K562 (cell line): ENCODE results near the gene CYLC2. TPM values are rescaled to one million over a fixed set of nuclear protein-coding genes. Genes with fewer than 3 reads are reported as not detected.

Experiments
- ATAC-seq: fragments of 200-7000 bp; cut with Tn5 transposase; 3 replicates; pipeline ENCODE4 v1.9.1; 2020; ENCODE audit warnings: moderate library complexity
- BruUV-seq: library from RNA; stranded (reverse); fragments of 400-500 nt; replicated peaks from 2 replicates; lab custom pipeline; 2021; lab: Mats Ljungman, UMichigan
- CTCF ChIA-PET: fragments of 300-600 bp; formaldehyde crosslinking; extraction: SDS; loops from one replicate; lab custom pipeline; 2021; ENCODE audit warnings: low intra/inter-chr PET ratio; lab: Yijun Ruan, JAX
- POLR2A ChIA-PET: fragments of 300-600, 350-650 bp; sonication (Branson Sonifier 250); formaldehyde crosslinking; extraction: SDS; loops from one replicate; lab custom pipeline; 2021; ENCODE audit warnings: antibody characterized with exemption, inconsistent platforms; lab: Yijun Ruan, JAX
- DNase-seq, 4 experiments: peaks; one replicate each; pipeline versions ENCODE4 v3.0.0 to v3.0.0-alpha.2; 2011 to 2018; ENCODE audit warnings: low spot score in 3 of 4, mixed read lengths in 3 of 4; ENCODE audit errors: extremely low read depth in 1 of 4
- FAIRE-seq: peaks from 2 replicates; lab custom pipeline; 2011; peaks lifted over from hg19 to GRCh38; lab: Jason Lieb, UNC
- H2AFZ ChIP-seq: 2 replicates; pipeline ENCODE4 v1.6.0; 2011; ENCODE audit warnings: low read depth, low read length, control low read depth, inconsistent platforms
- H3K27ac ChIP-seq: fragments of 200-600 bp; 3 replicates; pipeline ENCODE4 v1.8.0; 2011; ENCODE audit warnings: low read depth, mild to moderate bottlenecking, control low read depth, inconsistent platforms, low read length, moderate library complexity, mixed read lengths; ENCODE audit errors: extremely low read depth
- H3K27me3 ChIP-seq, 2 experiments: fragments of 300-600 bp in 1 of 2; 2 replicates in 1 of 2; 3 replicates in 1 of 2; pipeline versions ENCODE4 v1.6.0 to v1.8.0; 2011; ENCODE audit warnings: inconsistent platforms in 2 of 2, low read length in 2 of 2, mild to moderate bottlenecking in 1 of 2, mixed read lengths in 1 of 2, moderate library complexity in 1 of 2; ENCODE audit not compliant: control insufficient read depth in 2 of 2, insufficient read depth in 2 of 2
- H3K36me3 ChIP-seq: fragments of 300-600 bp; 3 replicates; pipeline ENCODE4 v1.8.0; 2011; ENCODE audit warnings: mild to moderate bottlenecking, low read length, inconsistent platforms; ENCODE audit not compliant: control insufficient read depth, insufficient read depth
- H3K4me1 ChIP-seq, 2 experiments: fragments of 200-600 bp in 1 of 2; replicated peaks in 1 of 2; 2 replicates in 1 of 2; 3 replicates in 1 of 2; pipeline versions ENCODE4 v1.5.1 to v1.8.0; 2011; ENCODE audit warnings: inconsistent platforms in 2 of 2, low read length in 2 of 2, mild to moderate bottlenecking in 1 of 2, mixed read lengths in 1 of 2, moderate library complexity in 1 of 2; ENCODE audit not compliant: control insufficient read depth in 2 of 2, insufficient read depth in 2 of 2
- H3K4me2 ChIP-seq: 2 replicates; pipeline ENCODE4 v1.6.1; 2011; ENCODE audit warnings: low read length, control low read depth, inconsistent platforms, mixed read lengths; ENCODE audit not compliant: insufficient read depth
- H3K4me3 ChIP-seq: fragments of 200-600 bp; sonication (generic), shearing (Covaris generic); 2 replicates; pipeline ENCODE4 v1.5.1; 2016; ENCODE audit warnings: control low read depth, inconsistent platforms
- H3K79me2 ChIP-seq: fragments of 200-600 bp; 3 replicates; pipeline ENCODE4 v1.8.0; 2011; ENCODE audit warnings: low read length, inconsistent platforms; ENCODE audit not compliant: control insufficient read depth, insufficient read depth
- H3K9ac ChIP-seq, 2 experiments: 2 replicates each; pipeline versions ENCODE4 v1.6.0 to v1.6.1; 2011; ENCODE audit warnings: low read depth in 2 of 2, low read length in 2 of 2, control low read depth in 1 of 2, inconsistent platforms in 1 of 2, mild to moderate bottlenecking in 1 of 2, mixed read lengths in 1 of 2; ENCODE audit not compliant: insufficient read depth in 1 of 2
- H3K9me1 ChIP-seq: one replicate; pipeline ENCODE4 v1.6.0; 2011; ENCODE audit warnings: inconsistent platforms, mild to moderate bottlenecking, low read length, moderate library complexity; ENCODE audit not compliant: control insufficient read depth, insufficient read depth
- H3K9me3 ChIP-seq: replicated peaks from 2 replicates; pipeline ENCODE4 v1.5.1; 2011; ENCODE audit warnings: low read depth, low read length, inconsistent platforms; ENCODE audit not compliant: control insufficient read depth, insufficient read depth
- H4K20me1 ChIP-seq: replicated peaks from 2 replicates; pipeline ENCODE4 v1.6.1; 2011; ENCODE audit warnings: low read length, inconsistent platforms, mixed read lengths; ENCODE audit not compliant: control insufficient read depth, insufficient read depth
- BCL6 ChIP-seq: fragments of 250-450 bp; sonication (Bioruptor Pico); IDR thresholded peaks from 2 replicates; pipeline ENCODE4 v1.4.0; 2020
- BRF1 ChIP-seq: IDR thresholded peaks from 3 replicates; pipeline ENCODE4 v1.6.1; 2011; ENCODE audit warnings: borderline replicate concordance, mild to moderate bottlenecking; ENCODE audit not compliant: insufficient read length; ENCODE audit errors: extremely low read depth
- BRF2 ChIP-seq: IDR thresholded peaks from 3 replicates; pipeline ENCODE4 v1.6.1; 2011; ENCODE audit warnings: borderline replicate concordance, mild to moderate bottlenecking; ENCODE audit not compliant: insufficient read length, insufficient read depth
- CBFA2T2 ChIP-seq: fragments of 450-650 bp; conservative IDR thresholded peaks from 2 replicates; pipeline ENCODE4 v1.6.1; 2017; ENCODE audit warnings: mild to moderate bottlenecking
- CCAR2 ChIP-seq: fragments of 200-400 bp; formaldehyde crosslinking; IDR thresholded peaks from 2 replicates; pipeline ENCODE4 v1.6.1; 2017; ENCODE audit warnings: mild to moderate bottlenecking, low read depth, low read length
- CSDE1 ChIP-seq, 2 experiments: fragments of 450-650 bp; IDR thresholded peaks; 2 replicates each; pipeline ENCODE4 v1.6.1; 2016; ENCODE audit warnings: mild to moderate bottlenecking in 1 of 2
- DACH1 ChIP-seq: fragments of 450-650 bp; IDR thresholded peaks from 2 replicates; pipeline ENCODE4 v1.6.1; 2018; ENCODE audit not compliant: partially characterized antibody
- ETV1 ChIP-seq: fragments of 450-650 bp; conservative IDR thresholded peaks from 2 replicates; pipeline ENCODE4 v1.6.1; 2016; ENCODE audit warnings: missing genetic modification characterization, control low read depth, low read depth, missing compliant biosample characterization
- GABPB1 ChIP-seq: sonication (generic); formaldehyde crosslinking; IDR thresholded peaks from 2 replicates; pipeline ENCODE4 v1.8.0; 2022; ENCODE audit warnings: mild to moderate bottlenecking, missing genetic modification reagents
- HDAC1 ChIP-seq, 2 experiments: fragments of 450-650 bp; IDR thresholded peaks; 2 replicates each; pipeline ENCODE4 v1.6.1; 2016 to 2017; ENCODE audit warnings: inconsistent platforms in 1 of 2, mild to moderate bottlenecking in 1 of 2, moderate library complexity in 1 of 2
- MAX ChIP-seq: sonication (generic); formaldehyde crosslinking; IDR thresholded peaks from 2 replicates; pipeline ENCODE4 v1.9.0; 2022; ENCODE audit warnings: mild to moderate bottlenecking, missing genetic modification reagents
- NCOA1 ChIP-seq: fragments of 450-650 bp; IDR thresholded peaks from 2 replicates; pipeline ENCODE4 v1.6.1; 2016; ENCODE audit warnings: low read depth
- PRMT5 ChIP-seq: sonication (generic); formaldehyde crosslinking; IDR thresholded peaks from 2 replicates; pipeline ENCODE4 v1.5.0; 2020; ENCODE audit warnings: missing genetic modification reagents
- TGIF2 ChIP-seq: sonication (generic); formaldehyde crosslinking; IDR thresholded peaks from 2 replicates; pipeline ENCODE4 v1.8.1; 2022; ENCODE audit warnings: mild to moderate bottlenecking, missing genetic modification reagents, moderate library complexity
- U2AF1 ChIP-seq: fragments of 200-400 bp; formaldehyde crosslinking; optimal IDR thresholded peaks from 2 replicates; pipeline ENCODE3; 2017; ENCODE audit warnings: mild to moderate bottlenecking, low read depth, low read length, moderate library complexity
- ZC3H11A ChIP-seq: IDR thresholded peaks from 2 replicates; pipeline ENCODE4 v1.6.1; 2012; ENCODE audit warnings: low read depth, low read length, improper control_type of control experiment
- ZNF134 ChIP-seq: fragments of 250-450 bp; sonication (Bioruptor Pico); conservative IDR thresholded peaks from 2 replicates; pipeline ENCODE4 v1.4.0; 2020
- ZNF253 ChIP-seq: fragments of 250-450 bp; sonication (Bioruptor Pico); conservative IDR thresholded peaks from 2 replicates; pipeline ENCODE4 v1.6.1; 2021; ENCODE audit warnings: mild to moderate bottlenecking
- ZNF445 ChIP-seq: fragments of 250-450 bp; sonication (Bioruptor Pico); IDR thresholded peaks from 2 replicates; pipeline ENCODE4 v1.4.0; 2020; ENCODE audit warnings: low read depth, mild to moderate bottlenecking, moderate library complexity
- WGBS: fragments of 100-300 bp; shearing (Covaris generic); methylation state at CpG from one replicate; pipeline ENCODE4 v1.1.6; 2016; ENCODE audit warnings: low coverage, mixed read lengths; ENCODE audit not compliant: insufficient coverage; ENCODE audit errors: missing lambda C conversion rate; 5-methylcytosine and 5-hydroxymethylcytosine counted together
- in situ Hi-C: fragments of 300-500 bp; cut with MboI; formaldehyde crosslinking; loops from 4 replicates; pipeline ENCODE4 v1.15.0; 2018; ENCODE audit warnings: inconsistent platforms, mixed read lengths
- intact Hi-C: fragments of 100-400 bp; cut with micrococcal nuclease; formaldehyde crosslinking; loops from 2 replicates; pipeline ENCODE4 v1.14.2; 2022
- polyA plus RNA-seq, 8 experiments: library from polyadenylated mRNA; depleted of rRNA in 4 of 8; stranded (reverse) in 5 of 8; unstranded in 3 of 8; fragments of >200 nt; fragmentation: Nextera tagmentation in 2 of 8; fragmentation: Illumina TruSeq in 1 of 8; extraction: Ambion mirVana in 2 of 8; extraction: Trizol in 1 of 8; gene quantifications; 2 replicates each; pipeline versions ENCODE4 v1.2.1 to v1.2.3, GENCODE V29; 2011 to 2014; ENCODE audit warnings: inconsistent platforms in 1 of 8, missing spikeins in 1 of 8
- total RNA-seq, 7 experiments: library from RNA; depleted of rRNA in 6 of 7; stranded (reverse); fragments of >200 nt in 6 of 7; fragmentation: Illumina TruSeq in 2 of 7; extraction: Trizol in 2 of 7; gene quantifications; 2 replicates each; pipeline versions ENCODE4 v1.2.1 to v1.2.3, GENCODE V29; 2011 to 2021; ENCODE audit warnings: low replicate concordance in 1 of 7

Gene CYLC2
- total and polyA plus RNA-seq, 9 of the 15 experiments (the other 6 are each of a cell fraction or from before 2014, with no cell fraction given), result not detected

- no peak for FAIRE-seq
- no peaks in the 10 kb centered on the region for H3K9me1 ChIP-seq
Observed at GRCh38 chr9:102985162-102985895, 9.8 kb upstream of the CYLC2 start.

More at GRCh38 chr9:102985162-102985895, 9.8 kb upstream of the CYLC2 start:
- TF ChIP-seq ETV1 (no peak), DACH1 (no peak), MAX (CRISPR knock-in tag) (no peak), CSDE1 (IDR thresholded peaks at IDR 0.05) (no peak), CBFA2T2 (no peak), ZNF445 (no peak), CCAR2 (no peak), ZC3H11A (no peak), U2AF1 (no peak), PRMT5 (CRISPR knock-in tag) (no peak), BCL6 (CRISPR knock-in tag) (no peak), ZNF134 (no peak), NCOA1 (no peak), BRF1 (no peak), ZNF253 (no peak), HDAC1 (IDR thresholded peaks at IDR 0.05) (no peak), GABPB1 (CRISPR knock-in tag) (no peak), TGIF2 (CRISPR knock-in tag) (no peak), BRF2 (no peak)
- Histone ChIP-seq H3K79me2 (no peaks in the 10 kb centered on the region), H3K4me3 (no peak overlapping the region), H3K27ac (no peak overlapping the region), H3K36me3 (no peaks in the 10 kb centered on the region), H3K9ac (no peak overlapping the region), H2AFZ (no peak overlapping the region), H3K9me3 (no peaks in the 10 kb centered on the region; the same call in 1 of the 2 replicates), H4K20me1 (no peaks in the 10 kb centered on the region), H3K4me2 (no peak overlapping the region), H3K4me1 (no peaks in the 10 kb centered on the region), H3K27me3 (no peaks in the 10 kb centered on the region)
- 0% methylated on average over 3 of the region's 3 CpGs for WGBS
- ATAC-seq (no peak), DNase-seq (no peak)
- no TSS peak for BruUV-seq
- ChIA-PET POLR2A (no interaction called here), CTCF (no interaction called here)
- in situ Hi-C loops, result no loop called here
- intact Hi-C loops, result no loop called here
